ENCODE measurements around the gene BAZ2B. TPM values are rescaled to one million over a fixed set of nuclear protein-coding genes. Genes with fewer than 3 reads are reported as not detected.

BAZ2B gene
- total RNA-seq, 4 donors from 2014 or later, result 104 to 301 (median 157) TPM

DNA sequence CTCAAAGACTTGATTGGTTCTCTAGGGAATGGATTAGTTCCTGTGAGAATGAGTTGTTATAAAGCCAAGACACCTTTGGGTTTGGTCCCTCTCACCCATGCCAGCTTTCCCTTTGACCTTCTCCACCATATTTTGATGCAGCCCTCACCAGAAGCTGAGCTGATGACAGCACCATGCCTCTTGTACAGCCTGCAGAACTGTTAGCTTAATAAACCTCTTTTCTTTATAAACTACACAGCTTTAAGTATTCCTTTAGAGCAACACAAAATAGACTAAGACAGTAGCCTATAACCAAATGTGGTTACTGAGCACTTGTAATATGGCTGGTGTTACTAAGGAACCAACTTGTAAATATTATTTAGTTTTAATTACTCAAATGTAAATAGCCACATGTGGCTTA is 55.1 kb downstream of the BAZ2B start:
- no peak for DNase-seq
- Histone ChIP-seq H3K4me1 (no peaks in the 10 kb centered on the region), H3K4me3 (no peak overlapping the region), H3K36me3 (no peaks in the 10 kb centered on the region), H3K27ac (no peak overlapping the region), H3K9me3 (no peaks in the 10 kb centered on the region), H3K27me3 (no peaks in the 10 kb centered on the region)
- TF ChIP-seq, protein P1, sequence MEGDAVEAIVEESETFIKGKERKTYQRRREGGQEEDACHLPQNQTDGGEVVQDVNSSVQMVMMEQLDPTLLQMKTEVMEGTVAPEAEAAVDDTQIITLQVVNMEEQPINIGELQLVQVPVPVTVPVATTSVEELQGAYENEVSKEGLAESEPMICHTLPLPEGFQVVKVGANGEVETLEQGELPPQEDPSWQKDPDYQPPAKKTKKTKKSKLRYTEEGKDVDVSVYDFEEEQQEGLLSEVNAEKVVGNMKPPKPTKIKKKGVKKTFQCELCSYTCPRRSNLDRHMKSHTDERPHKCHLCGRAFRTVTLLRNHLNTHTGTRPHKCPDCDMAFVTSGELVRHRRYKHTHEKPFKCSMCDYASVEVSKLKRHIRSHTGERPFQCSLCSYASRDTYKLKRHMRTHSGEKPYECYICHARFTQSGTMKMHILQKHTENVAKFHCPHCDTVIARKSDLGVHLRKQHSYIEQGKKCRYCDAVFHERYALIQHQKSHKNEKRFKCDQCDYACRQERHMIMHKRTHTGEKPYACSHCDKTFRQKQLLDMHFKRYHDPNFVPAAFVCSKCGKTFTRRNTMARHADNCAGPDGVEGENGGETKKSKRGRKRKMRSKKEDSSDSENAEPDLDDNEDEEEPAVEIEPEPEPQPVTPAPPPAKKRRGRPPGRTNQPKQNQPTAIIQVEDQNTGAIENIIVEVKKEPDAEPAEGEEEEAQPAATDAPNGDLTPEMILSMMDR (IDR thresholded peaks at IDR 0.05), result no peak
- no peak for TF ChIP-seq POLR2A (IDR thresholded peaks at IDR 0.05)

DNA sequence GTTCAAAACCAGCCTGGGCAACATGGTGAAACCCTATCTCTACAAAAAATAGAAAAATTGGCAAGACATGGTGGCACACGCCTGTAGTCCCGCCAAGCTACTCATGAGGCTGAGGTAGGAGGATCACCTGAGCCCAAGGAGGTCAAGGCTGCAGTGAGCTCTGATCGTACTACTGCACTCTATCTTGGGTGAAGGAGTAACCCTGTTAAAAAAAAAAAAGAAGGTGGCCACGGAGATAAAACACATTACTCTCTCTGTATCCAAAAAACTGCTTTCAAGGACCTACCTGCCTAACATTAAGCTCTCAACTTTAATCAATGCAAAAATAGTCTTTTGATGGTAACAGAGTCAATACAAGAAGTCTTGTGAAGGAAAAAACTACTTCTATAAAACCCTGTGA is 57.3 kb downstream of the BAZ2B start:
- DNase-seq, result no peak
- Histone ChIP-seq H3K4me1 (no peaks in the 10 kb centered on the region), H3K36me3 (no peaks in the 10 kb centered on the region), H3K9me3 (no peaks in the 10 kb centered on the region), H3K27ac (no peak overlapping the region), H3K27me3 (no peaks in the 10 kb centered on the region), H3K4me3 (no peak overlapping the region)
- TF ChIP-seq, protein P1 (IDR thresholded peaks at IDR 0.05), result no peak
- TF ChIP-seq POLR2A (IDR thresholded peaks at IDR 0.05), result no peak

DNA sequence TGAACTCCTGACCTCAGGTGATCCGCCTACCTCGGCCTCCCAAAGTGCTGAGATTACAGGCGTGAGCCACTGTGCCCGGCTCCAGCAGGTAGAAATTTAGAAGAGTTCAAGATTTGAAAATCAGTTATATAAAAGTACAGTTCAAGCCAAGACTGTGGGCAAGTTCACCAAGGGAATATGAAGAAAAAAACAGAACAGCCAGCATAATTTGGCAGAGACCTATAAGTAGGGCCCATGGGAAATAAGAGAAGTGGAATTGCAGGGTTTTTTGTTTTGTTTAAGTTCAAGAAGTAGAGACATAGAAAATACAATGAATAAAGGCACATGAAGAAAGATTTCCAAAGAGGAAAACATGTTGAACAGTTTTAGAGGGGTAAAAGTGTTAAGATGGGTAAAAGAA is 57.9 kb downstream of the BAZ2B start:
- H3K36me3 ChIP-seq, result no peaks in the 10 kb centered on the region
- DNase-seq, result no peak
- H3K27ac ChIP-seq, result no peak overlapping the region
- H3K9me3 ChIP-seq, result no peaks in the 10 kb centered on the region
- no peaks in the 10 kb centered on the region for H3K27me3 ChIP-seq
- H3K4me3 ChIP-seq, result no peak overlapping the region
- TF ChIP-seq, protein P1 (IDR thresholded peaks at IDR 0.05), result no peak
- no peak for TF ChIP-seq POLR2A (IDR thresholded peaks at IDR 0.05)
- no peaks in the 10 kb centered on the region for H3K4me1 ChIP-seq

DNA sequence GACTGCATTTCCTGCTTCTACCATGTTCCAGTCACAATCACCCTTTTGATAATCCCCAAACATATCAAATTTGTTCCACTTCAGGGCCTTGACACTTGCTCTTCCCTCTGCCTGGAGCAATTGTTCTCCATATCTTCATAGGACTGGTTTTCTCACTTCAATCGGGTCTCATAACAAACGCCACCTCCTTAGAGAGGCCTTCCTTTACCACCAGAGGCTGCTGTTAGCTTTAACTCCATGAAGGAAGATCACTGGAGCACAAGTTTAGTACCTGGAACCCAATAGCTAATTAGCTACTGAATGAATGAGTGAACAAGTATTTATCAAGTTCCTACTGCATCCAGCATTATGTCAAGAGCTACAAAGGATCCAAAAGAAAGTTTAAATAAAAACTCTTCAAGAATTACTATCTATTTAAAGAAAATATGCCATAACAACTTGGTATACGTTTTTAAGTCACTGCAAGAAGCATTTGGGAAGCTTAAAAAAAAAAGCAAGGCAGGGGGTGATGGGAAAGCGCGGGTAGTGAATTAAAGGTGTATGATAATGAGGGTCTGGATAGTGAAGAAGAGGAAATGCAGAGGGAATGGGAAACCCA is 58.8 kb downstream of the BAZ2B start:
- TF ChIP-seq, protein P1 (IDR thresholded peaks at IDR 0.05), result peak in 4 of 6 experiments; percentile 9 to 72 (median 62)
- no peak for TF ChIP-seq POLR2A (IDR thresholded peaks at IDR 0.05)
- no peak for DNase-seq
- Histone ChIP-seq H3K36me3 (no peaks in the 10 kb centered on the region), H3K27me3 (no peaks in the 10 kb centered on the region), H3K9me3 (no peaks in the 10 kb centered on the region), H3K4me3 (no peak overlapping the region), H3K27ac (no peak overlapping the region), H3K4me1 (no peaks in the 10 kb centered on the region)

DNA sequence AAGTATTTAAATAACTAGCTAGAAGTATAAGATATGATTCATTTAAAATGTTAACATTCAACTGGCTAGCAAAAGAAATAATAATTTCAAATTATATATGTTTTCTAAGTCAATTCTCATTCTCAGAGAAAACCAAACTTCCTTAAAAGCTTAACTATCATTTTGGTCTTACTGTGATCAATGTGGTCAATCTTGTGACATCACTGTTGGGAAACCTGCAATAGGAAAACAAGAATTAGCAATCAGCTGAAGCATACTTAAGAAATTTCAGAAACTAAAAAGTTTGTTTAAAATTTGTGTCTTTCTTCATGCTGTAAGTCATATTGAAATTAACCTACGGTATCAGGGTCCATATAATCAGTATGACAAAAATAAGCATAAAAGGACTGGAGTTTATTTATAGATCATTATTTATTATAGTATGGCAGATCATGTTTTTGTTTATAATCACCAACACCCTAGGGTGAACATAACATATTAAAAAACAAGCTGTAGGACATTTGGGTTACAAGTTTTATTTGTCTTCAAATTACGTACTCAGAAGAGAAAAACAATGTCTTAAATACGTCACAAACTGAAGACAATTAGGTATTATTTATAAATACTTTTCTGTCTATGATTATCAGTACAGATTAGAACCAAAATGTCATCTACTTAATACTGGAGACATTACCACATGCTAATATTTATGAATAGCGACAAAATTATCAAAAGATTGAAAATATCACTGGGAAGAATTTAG is 60.5 kb downstream of the BAZ2B start:
- H3K27ac ChIP-seq, result no peak overlapping the region
- TF ChIP-seq, protein P1 (IDR thresholded peaks at IDR 0.05), result no peak
- TF ChIP-seq POLR2A (IDR thresholded peaks at IDR 0.05), result no peak
- no peaks in the 10 kb centered on the region for H3K4me1 ChIP-seq
- DNase-seq, result no peak
- H3K36me3 ChIP-seq, result no peaks in the 10 kb centered on the region
- no peaks in the 10 kb centered on the region for H3K27me3 ChIP-seq
- no peaks in the 10 kb centered on the region for H3K9me3 ChIP-seq
- no peak overlapping the region for H3K4me3 ChIP-seq
